HepG2 (cell line): ENCODE results near the gene ZNF557. TPM values are rescaled to one million over a fixed set of nuclear protein-coding genes. Genes with fewer than 3 reads are reported as not detected.

Source experiments
- DMAP1 ChIP-seq: IDR thresholded peaks from 2 replicates; pipeline ENCODE4 v1.6.1; 2016
- ETV6 ChIP-seq: sonication (generic); formaldehyde crosslinking; conservative IDR thresholded peaks from 2 replicates; pipeline ENCODE4 v1.4.0; 2020; ENCODE audit warnings: missing genetic modification reagents
- FIP1L1 ChIP-seq: fragments of 200-400 bp; formaldehyde crosslinking; IDR thresholded peaks from 2 replicates; pipeline ENCODE4 v1.6.1; 2018; ENCODE audit warnings: low read depth, mild to moderate bottlenecking, low read length, moderate library complexity, borderline replicate concordance; ENCODE audit not compliant: insufficient read depth
- FOSL2 ChIP-seq: sonication (generic); formaldehyde crosslinking; IDR thresholded peaks from 2 replicates; pipeline ENCODE4 v1.4.0; 2020; ENCODE audit warnings: missing genetic modification reagents
- IKZF4 ChIP-seq: sonication (generic); formaldehyde crosslinking; IDR thresholded peaks from 2 replicates; pipeline ENCODE4 v1.5.1; 2020; ENCODE audit warnings: borderline replicate concordance, mild to moderate bottlenecking, low read depth, missing genetic modification reagents; ENCODE audit errors: not compliant biosample characterization
- KLF6 ChIP-seq: IDR thresholded peaks from 2 replicates; pipeline ENCODE4 v1.8.0; 2016; ENCODE audit warnings: missing biosample characterization, missing genetic modification reagents
- LBX2 ChIP-seq: sonication (generic); formaldehyde crosslinking; IDR thresholded peaks from 2 replicates; pipeline ENCODE4 v1.5.0; 2020; ENCODE audit warnings: missing genetic modification reagents, mild to moderate bottlenecking, borderline replicate concordance
- MTA3 ChIP-seq: sonication (generic); formaldehyde crosslinking; IDR thresholded peaks from 2 replicates; pipeline ENCODE4 v1.4.0; 2020; ENCODE audit warnings: missing genetic modification reagents
- NFE2L2 ChIP-seq: fragments of 150-350 bp; IDR thresholded peaks from 2 replicates; pipeline ENCODE4 v1.6.1; 2014; ENCODE audit warnings: low read length
- NFYB ChIP-seq: sonication (generic); formaldehyde crosslinking; IDR thresholded peaks from 2 replicates; pipeline ENCODE4 v1.4.0; 2020; ENCODE audit warnings: missing genetic modification reagents
- PITX1 ChIP-seq: sonication (generic); formaldehyde crosslinking; IDR thresholded peaks from 2 replicates; pipeline ENCODE4 v1.5.1; 2020; ENCODE audit warnings: mild to moderate bottlenecking, missing genetic modification reagents
- POGZ ChIP-seq: sonication (generic); formaldehyde crosslinking; IDR thresholded peaks from 2 replicates; pipeline ENCODE4 v1.4.0; 2020; ENCODE audit warnings: mild to moderate bottlenecking, missing genetic modification reagents
- SALL2 ChIP-seq: sonication (generic); formaldehyde crosslinking; IDR thresholded peaks from 2 replicates; pipeline ENCODE4 v1.8.1; 2023; ENCODE audit warnings: mild to moderate bottlenecking, missing genetic modification reagents, inconsistent platforms
- TGIF2 ChIP-seq: IDR thresholded peaks from 2 replicates; pipeline ENCODE4 v1.6.1; 2016; ENCODE audit warnings: control low read depth, missing compliant biosample characterization
- ZNF143 ChIP-seq: sonication (generic); formaldehyde crosslinking; IDR thresholded peaks from 2 replicates; pipeline ENCODE4 v1.4.0; 2020; ENCODE audit warnings: missing genetic modification reagents
- ZNF333 ChIP-seq: sonication (generic); formaldehyde crosslinking; IDR thresholded peaks from 2 replicates; pipeline ENCODE4 v1.4.0; 2020; ENCODE audit warnings: mild to moderate bottlenecking, missing genetic modification reagents, borderline replicate concordance
- ZNF441 ChIP-seq: sonication (generic); formaldehyde crosslinking; IDR thresholded peaks from 2 replicates; pipeline ENCODE4 v1.7.0; 2021; ENCODE audit warnings: missing genetic modification reagents, borderline replicate concordance
- ZNF510 ChIP-seq: sonication (generic); formaldehyde crosslinking; IDR thresholded peaks from 2 replicates; pipeline ENCODE4 v1.4.0; 2020; ENCODE audit warnings: low read depth, mild to moderate bottlenecking, missing genetic modification reagents
- ZNF644 ChIP-seq: IDR thresholded peaks from 2 replicates; pipeline ENCODE4 v1.6.1; 2016; ENCODE audit warnings: low read depth
- ZNF775 ChIP-seq: sonication (generic); formaldehyde crosslinking; IDR thresholded peaks from 2 replicates; pipeline ENCODE4 v1.4.0; 2020; ENCODE audit warnings: missing genetic modification reagents, mild to moderate bottlenecking, moderate library complexity, borderline replicate concordance
- polyA plus RNA-seq, 8 experiments: library from polyadenylated mRNA; depleted of rRNA in 3 of 8; stranded (reverse) in 7 of 8; unstranded in 1 of 8; fragments of >200 nt; fragmentation: Illumina TruSeq in 4 of 8; extraction: Trizol in 4 of 8; gene quantifications; 2 replicates each; pipeline versions ENCODE4 v1.2.1 to v1.2.3, GENCODE V29; 2011 to 2016; ENCODE audit warnings: low read depth in 4 of 8, missing spikeins in 1 of 8, mixed read lengths in 1 of 8; ENCODE audit not compliant: insufficient read depth in 1 of 8
- total RNA-seq, 5 experiments: library from RNA; depleted of rRNA; stranded (reverse); fragments of >200 nt; fragmentation: Illumina TruSeq; extraction: Trizol; gene quantifications; 2 replicates each; pipeline ENCODE4 v1.2.3, GENCODE V29; 2016; ENCODE audit warnings: low read depth in 1 of 5
- TF ChIP-seq, protein P1 (sequence below): sonication (generic); formaldehyde crosslinking; IDR thresholded peaks from 2 replicates; pipeline ENCODE4 v1.4.0; 2020; ENCODE audit warnings: missing genetic modification reagents, borderline replicate concordance
- TF ChIP-seq, protein P2 (sequence below): sonication (generic); formaldehyde crosslinking; IDR thresholded peaks from 2 replicates; pipeline ENCODE4 v1.4.0; 2020; ENCODE audit warnings: missing genetic modification reagents, mild to moderate bottlenecking, borderline replicate concordance
- TF ChIP-seq, protein P3 (sequence below): IDR thresholded peaks from 2 replicates; pipeline ENCODE4 v1.6.1; 2012; ENCODE audit warnings: inconsistent platforms

The ZNF557 gene
- total and polyA plus RNA-seq, 2 of the 13 experiments (the other 11 are each of a cell fraction or from before 2014, with no cell fraction given) = 2.1 to 7.8 TPM

- TF ChIP-seq, protein P1, sequence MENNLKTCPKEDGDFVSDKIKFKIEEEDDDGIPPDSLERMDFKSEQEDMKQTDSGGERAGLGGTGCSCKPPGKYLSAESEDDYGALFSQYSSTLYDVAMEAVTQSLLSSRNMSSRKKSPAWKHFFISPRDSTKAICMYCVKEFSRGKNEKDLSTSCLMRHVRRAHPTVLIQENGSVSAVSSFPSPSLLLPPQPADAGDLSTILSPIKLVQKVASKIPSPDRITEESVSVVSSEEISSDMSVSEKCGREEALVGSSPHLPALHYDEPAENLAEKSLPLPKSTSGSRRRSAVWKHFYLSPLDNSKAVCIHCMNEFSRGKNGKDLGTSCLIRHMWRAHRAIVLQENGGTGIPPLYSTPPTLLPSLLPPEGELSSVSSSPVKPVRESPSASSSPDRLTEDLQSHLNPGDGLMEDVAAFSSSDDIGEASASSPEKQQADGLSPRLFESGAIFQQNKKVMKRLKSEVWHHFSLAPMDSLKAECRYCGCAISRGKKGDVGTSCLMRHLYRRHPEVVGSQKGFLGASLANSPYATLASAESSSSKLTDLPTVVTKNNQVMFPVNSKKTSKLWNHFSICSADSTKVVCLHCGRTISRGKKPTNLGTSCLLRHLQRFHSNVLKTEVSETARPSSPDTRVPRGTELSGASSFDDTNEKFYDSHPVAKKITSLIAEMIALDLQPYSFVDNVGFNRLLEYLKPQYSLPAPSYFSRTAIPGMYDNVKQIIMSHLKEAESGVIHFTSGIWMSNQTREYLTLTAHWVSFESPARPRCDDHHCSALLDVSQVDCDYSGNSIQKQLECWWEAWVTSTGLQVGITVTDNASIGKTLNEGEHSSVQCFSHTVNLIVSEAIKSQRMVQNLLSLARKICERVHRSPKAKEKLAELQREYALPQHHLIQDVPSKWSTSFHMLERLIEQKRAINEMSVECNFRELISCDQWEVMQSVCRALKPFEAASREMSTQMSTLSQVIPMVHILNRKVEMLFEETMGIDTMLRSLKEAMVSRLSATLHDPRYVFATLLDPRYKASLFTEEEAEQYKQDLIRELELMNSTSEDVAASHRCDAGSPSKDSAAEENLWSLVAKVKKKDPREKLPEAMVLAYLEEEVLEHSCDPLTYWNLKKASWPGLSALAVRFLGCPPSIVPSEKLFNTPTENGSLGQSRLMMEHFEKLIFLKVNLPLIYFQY (CRISPR knock-in tag) = no peak
- peak; percentile 46; the same call in 1 of the 2 replicates for TF ChIP-seq POGZ (CRISPR knock-in tag)
- TF ChIP-seq ETV6 (CRISPR knock-in tag) = peak; percentile 53
- no peak for TF ChIP-seq ZNF644 (CRISPR knock-in tag)
- TF ChIP-seq, protein P2, sequence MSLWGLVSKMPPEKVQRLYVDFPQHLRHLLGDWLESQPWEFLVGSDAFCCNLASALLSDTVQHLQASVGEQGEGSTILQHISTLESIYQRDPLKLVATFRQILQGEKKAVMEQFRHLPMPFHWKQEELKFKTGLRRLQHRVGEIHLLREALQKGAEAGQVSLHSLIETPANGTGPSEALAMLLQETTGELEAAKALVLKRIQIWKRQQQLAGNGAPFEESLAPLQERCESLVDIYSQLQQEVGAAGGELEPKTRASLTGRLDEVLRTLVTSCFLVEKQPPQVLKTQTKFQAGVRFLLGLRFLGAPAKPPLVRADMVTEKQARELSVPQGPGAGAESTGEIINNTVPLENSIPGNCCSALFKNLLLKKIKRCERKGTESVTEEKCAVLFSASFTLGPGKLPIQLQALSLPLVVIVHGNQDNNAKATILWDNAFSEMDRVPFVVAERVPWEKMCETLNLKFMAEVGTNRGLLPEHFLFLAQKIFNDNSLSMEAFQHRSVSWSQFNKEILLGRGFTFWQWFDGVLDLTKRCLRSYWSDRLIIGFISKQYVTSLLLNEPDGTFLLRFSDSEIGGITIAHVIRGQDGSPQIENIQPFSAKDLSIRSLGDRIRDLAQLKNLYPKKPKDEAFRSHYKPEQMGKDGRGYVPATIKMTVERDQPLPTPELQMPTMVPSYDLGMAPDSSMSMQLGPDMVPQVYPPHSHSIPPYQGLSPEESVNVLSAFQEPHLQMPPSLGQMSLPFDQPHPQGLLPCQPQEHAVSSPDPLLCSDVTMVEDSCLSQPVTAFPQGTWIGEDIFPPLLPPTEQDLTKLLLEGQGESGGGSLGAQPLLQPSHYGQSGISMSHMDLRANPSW (CRISPR knock-in tag) = 0 out of 2 replicates have a peak, but pooled peaks have one; percentile 82
- TF ChIP-seq KLF6 (CRISPR knock-in tag) = no peak
- TF ChIP-seq NFE2L2 = no peak
- TF ChIP-seq TGIF2 (CRISPR knock-in tag) = peak; percentile 66; the same call in 1 of the 2 replicates
- no peak for TF ChIP-seq MTA3 (CRISPR knock-in tag)
- peak; percentile 67; the same call in 1 of the 2 replicates for TF ChIP-seq DMAP1 (CRISPR knock-in tag)
- TF ChIP-seq PITX1 (CRISPR knock-in tag) = no peak
- TF ChIP-seq NFYB (CRISPR knock-in tag) = no peak
- no peak for TF ChIP-seq ZNF775
- TF ChIP-seq FOSL2 = no peak
- TF ChIP-seq ZNF333 (CRISPR knock-in tag) = no peak
- peak; percentile 38; the same call in 1 of the 2 replicates for TF ChIP-seq ZNF143 (CRISPR knock-in tag)
- no peak for TF ChIP-seq FIP1L1
- TF ChIP-seq LBX2 (CRISPR knock-in tag) = no peak
- peak; percentile 47; the same call in 1 of the 2 replicates for TF ChIP-seq ZNF441 (CRISPR knock-in tag)
- peak; percentile 78 for TF ChIP-seq SALL2 (CRISPR knock-in tag)
- TF ChIP-seq IKZF4 = no peak
- TF ChIP-seq, protein P3, sequence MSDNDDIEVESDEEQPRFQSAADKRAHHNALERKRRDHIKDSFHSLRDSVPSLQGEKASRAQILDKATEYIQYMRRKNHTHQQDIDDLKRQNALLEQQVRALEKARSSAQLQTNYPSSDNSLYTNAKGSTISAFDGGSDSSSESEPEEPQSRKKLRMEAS = peak; percentile 65
- no peak for TF ChIP-seq ZNF510 (CRISPR knock-in tag)
Observed at GRCh38 chr19:7069042-7069903, at the start of gene ZNF557 (continued).
